DMS114 treated with DMSO at 0.1 percent for 48 hours (cell line): ENCODE results near the gene CR1L.
"Not testable (repeated sequence)": the region's sequence is repeated elsewhere in the genome, so short reads cannot be mapped to it uniquely, and the experiment has no call there.

Experiments used
- DNase-seq: peaks from one replicate; lab custom pipeline; 2025; ENCODE audit not compliant: unreplicated experiment; lab: John Stamatoyannopoulos, UW

Gene CR1L

DNA sequence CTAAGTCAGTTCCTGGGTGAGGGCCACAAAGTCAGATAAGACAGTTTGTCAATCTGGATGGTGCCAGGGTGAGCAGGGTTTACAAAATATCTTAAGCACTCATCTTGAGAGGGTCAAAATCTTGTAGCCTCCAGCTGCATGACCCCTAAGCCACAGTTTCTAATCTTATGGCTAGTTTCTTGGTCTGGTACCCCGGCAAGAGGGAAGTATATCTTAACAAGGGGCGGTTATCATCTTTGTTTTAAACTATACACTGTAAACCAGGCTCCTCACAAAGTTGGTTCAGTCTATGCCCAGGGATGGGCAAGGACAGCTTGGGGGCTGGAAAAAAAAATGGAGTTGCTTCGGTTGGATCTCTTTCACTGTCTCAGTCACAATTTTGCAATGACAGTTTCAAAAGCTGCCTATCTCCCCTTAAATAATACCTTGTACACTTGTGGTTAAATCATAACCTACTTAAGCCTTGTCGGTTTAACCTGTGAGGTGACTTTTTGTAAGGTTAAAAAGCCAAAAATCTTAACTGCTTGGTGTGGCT, 99.1 kb downstream of the CR1L start:
- DNase-seq: no peak

DNA sequence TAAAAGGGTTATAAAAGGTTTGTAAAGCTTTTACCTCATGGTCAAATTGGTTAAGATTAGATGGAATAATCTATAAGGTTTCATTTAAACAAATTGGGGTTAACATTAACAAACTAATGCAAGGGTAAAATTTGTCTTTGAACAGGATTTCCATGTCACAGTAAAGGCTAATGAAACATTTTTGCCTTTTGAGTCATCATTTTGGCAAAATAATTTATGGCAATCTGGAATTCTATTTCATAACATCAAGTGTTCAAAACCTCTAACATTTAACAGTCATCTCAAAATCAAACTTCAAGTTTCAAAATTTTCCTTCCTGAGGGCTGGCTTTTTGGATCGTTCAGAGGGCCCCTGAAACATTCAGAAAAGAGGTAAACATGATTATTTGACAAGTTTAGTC, 100.4 kb downstream of the CR1L start:
- DNase-seq: no peak

DNA sequence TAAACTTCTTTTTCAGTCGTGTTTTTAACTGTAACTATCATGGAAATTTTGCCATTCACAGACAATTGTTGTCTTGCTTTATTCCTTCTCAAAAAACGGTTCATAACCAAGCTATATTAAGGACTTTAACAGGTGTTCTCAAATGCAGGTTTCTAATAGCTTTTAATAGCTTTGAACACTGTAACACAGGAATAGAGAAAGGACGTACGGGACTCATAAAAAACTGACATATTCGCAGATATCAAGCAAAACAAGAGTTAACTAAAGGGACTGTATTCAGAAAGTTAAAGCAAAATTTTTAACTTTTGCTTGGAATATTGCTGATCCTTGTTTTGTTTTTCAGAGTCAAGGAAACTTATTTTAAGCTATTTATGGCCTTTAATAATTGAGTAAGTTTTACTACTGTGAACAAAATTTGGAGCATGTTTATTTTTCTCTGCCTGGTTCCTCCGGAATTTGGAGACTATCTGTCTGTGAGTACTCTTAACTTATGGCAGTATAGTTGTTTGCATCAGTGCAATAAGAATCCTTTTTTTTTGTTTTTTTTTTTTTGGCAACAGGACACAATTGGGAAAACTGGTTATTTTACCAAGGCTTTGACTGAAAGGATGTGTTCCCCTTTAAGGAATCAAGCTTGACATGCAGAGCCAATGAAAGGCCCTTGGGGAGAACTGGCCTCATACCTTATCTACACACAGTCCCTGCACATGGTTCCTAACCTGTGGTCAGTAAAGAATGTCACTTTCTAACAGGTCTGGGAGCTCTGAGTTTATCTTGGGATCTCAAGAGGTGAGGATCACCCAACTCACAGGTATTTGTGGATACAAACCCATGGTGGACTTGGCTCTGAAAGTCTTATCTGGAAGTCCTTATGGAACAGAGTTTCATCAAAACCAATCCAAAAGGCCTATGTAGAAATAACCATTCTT, 101.2 kb downstream of the CR1L start:
- DNase-seq: no peak

DNA sequence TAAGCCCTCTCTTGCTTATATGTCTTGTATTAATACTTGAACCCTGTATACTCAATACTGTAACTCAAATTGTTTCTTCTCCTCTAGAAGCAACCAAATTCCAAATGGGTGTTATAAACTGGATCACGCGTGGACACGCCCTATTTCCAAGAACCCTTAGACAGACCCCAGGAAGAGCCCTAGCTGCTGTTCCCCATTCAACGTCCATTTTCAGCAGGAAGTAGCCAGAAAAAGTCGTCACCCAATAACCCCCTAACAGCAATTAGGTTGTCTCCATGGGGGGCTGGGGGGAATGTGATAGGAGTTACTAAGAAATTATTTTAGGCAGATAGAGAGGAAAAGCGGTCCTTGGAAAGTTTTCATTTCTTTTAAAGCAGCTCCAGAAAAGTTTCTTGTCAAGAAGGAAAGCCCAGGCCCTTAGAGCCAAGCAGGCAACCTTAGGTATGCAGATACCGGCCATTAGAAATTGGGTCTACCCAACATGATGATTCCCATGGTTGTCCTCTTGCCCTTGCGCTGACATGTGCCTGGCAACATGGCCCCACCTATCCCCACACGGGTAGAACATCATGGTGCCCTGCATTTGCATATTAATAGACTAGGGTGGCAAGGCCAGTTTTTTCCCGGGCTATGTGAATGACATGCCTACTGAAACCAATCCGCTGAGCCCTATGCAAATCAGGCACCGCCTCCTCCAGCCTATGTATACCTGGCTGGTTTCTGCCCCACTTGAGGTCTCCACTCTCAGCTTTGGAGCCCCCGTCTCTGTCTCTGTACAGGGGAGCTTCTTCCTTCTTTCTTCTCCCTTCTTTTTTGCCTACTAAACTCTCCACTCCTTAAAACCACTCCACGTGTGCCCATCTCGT, 102.9 kb downstream of the CR1L start:
- DNase-seq: no peak

DNA sequence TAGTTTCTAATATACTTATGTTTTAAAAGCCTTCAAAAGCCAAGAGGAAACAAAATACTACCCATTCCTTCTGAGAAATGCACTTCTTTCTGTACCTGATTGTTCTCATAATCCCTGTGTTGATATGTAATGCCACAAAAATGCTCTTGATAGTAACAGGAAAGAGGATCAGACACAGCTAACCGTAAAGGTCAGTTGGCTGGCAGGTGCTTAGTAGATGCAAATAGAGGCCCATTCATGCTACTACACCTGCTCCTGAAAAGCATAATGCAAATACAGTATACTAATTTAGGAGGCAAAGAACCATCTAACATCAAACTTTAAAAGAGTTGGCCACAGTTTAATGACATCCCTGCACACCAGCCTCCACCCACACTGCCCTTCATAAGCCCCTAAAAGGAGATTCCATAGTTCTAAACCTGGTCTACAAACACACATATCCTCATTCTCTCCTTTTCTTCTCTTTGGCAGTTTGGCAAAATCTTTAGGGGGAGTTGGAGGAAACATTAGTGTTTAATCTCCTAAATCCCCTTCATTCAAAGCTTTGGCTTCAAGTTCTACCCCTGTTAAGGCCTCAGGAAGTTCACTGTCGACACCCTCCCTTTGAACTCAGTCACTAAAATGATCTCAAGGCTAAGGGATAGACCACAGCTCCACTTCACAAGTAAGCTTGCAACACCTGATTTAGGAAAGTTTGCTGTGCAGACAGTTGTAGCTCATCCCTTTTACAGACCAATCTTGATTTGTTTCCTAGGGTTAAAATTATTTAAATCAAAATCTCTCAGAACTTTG, 104.0 kb downstream of the CR1L start:
- DNase-seq: no peak

DNA sequence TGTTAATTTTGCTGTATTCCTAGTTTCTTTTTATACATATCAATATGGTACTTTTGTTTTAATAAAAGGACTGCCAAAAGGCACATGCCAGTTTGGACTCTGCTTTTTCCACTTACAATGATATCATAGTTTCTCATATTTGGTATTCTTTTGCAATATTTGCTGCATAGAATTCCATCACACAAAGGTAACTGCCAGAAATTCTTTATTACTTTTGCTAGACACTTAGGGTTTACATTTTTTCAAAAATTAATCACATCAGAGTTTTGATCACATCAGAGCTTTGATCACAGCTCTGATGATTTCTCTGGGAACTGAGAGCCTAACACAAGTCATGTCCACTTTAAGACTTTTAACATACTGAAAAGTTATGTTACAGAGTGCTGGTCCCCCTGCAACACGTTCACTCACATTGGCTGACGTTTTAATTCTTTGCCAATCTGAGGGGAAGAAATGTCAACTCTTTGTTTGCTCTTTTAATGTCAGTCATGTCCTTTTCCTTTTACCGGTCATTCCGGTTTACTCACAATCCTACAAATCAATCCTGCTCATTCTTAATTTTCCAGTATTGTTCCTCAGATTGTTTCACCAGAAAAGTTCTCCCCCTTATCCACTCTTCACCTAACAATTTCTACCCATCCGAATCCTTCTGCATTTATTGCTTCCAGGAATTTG, 105.8 kb downstream of the CR1L start:
- DNase-seq: no peak

DNA sequence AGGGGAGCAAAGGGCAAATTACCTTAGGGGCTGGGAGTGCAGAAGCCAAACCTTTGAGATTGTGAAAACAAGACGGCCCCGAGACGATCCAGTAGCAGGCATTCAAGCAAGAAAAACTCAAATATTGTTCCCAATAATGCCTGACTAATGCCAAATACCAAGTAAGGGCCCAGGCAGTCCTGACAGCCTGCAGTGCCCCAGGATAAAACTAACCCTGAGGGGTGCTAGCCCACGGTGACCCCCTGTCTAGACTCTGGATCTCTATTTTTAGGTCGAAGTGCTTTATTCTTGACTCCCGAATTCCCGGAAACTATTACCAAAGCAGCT, 106.5 kb downstream of the CR1L start:
- DNase-seq: not testable (repeated sequence)

DNA sequence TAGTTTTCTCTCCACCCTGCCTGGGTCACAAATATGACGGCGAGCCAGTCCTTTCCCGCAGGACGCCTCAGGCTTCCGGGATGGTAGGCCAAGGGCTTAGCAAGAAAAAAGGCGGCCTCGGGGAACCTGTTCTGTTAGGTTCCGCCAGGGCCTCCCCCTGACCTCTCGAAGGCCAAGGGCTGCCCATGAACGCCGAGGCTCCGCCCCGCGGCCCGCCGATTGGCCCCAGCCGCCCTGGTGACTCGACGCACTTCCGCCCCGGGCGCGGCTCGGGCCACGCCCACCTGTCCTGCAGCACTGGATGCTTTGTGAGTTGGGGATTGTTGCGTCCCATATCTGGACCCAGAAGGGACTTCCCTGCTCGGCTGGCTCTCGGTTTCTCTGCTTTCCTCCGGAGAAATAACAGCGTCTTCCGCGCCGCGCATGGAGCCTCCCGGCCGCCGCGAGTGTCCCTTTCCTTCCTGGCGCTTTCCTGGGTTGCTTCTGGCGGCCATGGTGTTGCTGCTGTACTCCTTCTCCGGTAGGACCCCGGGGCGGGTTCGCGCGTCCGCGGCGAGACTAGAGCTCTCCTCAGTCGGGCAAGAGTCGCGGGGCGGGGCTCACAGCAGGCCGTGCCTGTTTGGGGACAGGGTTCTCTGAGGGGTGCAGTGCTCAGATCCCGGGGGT, 107.0 kb downstream of the CR1L start, which contains the start of gene CD46:
Gene CD46, plus strand, starts transcription at position 265 of the 666 bp plus-strand sequence. Its CDS starts 159 bp downstream, at position 424.
- DNase-seq: peak; percentile 89

DNA sequence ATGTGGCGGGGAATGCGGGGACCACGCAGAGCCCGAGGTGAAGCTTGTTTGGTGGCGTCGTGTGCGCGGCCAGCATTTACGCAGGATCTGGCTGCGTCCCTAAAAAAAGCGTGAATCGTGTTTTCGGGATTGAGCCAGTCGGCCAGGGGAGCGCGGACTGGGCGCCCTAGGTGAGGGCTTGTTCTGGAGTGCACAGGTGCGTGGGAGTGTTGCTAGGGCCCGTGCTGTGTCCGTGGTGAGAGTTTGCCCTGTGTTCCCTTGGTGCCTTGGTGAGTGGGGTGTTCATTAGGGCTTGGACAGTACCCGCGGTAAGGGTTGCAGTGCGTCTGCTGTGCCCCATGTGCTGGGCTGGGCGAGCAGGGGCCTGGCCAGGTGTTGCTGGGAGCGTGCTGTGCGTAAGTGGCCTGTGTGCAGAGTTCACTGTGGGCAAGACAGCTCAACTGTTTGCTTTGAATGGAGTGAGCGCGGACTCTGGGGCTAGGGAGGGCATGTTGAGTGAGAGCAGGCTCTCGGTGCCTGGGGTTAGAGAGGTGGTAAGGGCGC, 107.6 kb downstream of the CR1L start:
- no peak for DNase-seq

DNA sequence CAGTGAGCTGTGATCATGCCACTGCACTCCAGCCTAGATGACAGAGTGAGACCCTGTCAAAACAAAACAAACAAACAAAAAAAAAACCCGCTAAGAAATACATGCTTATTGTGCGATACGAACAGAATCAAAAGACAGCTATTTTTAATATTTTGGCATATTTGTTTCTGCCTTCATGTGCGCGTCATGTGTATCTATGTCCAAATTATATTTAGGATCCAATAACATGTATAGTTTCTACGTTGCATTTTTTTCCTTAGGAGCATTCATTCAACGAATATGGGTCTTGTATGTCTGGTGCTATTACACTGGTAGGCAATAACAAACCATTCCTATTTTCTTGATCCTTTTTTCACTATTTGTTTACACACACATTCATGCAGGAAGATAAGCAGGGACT, 108.7 kb downstream of the CR1L start:
- DNase-seq: no peak

DNA sequence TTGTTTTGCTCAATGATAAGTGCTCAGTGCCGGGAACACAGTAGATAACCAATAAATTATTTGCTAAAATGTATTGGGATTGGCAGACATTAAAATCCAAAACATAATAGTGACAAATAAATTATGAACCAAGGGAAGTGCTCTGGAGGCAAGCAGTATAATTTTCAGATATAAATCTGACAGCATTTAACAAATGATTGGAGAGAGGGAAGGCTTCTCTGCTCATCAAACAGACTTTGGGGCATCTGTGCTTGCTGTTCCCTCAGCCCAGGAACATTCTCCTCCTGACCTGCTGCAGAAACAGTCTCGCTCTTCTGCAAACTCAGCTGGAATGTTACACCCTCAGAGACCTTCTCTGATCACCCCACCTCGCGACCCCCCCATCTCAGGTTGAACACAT, 109.1 kb downstream of the CR1L start:
- DNase-seq: no peak

DNA sequence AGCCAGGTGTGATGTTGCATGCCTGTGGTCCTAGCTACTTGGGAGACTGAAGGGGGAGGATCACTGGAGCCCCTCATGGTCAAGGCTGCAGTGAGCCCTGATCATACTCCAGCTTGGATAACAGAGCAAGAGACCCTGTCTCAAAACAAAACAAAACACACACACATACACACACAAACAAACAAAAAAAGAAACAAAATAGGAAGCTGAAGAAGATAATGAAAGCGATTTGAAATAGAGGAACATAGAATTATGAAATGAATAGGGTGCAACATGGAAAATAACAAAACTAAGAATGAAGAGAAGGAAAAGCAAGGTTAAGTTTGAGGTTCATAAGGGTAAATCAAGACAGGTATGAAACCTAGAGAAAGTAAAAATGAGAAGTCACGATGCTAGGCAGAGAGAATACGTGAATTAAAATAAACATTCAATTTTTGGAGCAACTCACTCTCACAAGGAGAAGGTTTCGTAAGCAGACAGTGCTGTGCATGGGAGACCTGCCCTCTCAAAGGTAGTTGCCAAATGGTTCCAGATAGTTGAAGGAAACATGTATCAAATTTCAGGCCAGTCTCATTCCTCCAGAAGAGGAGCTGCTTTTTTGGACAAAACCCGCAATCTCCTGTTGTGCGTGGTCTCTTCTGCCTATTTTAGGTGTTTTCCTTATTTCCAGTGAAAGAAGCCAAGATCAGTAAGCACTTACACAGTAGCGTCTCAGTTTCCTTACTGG, 110.2 kb downstream of the CR1L start:
- no peak for DNase-seq

DNA sequence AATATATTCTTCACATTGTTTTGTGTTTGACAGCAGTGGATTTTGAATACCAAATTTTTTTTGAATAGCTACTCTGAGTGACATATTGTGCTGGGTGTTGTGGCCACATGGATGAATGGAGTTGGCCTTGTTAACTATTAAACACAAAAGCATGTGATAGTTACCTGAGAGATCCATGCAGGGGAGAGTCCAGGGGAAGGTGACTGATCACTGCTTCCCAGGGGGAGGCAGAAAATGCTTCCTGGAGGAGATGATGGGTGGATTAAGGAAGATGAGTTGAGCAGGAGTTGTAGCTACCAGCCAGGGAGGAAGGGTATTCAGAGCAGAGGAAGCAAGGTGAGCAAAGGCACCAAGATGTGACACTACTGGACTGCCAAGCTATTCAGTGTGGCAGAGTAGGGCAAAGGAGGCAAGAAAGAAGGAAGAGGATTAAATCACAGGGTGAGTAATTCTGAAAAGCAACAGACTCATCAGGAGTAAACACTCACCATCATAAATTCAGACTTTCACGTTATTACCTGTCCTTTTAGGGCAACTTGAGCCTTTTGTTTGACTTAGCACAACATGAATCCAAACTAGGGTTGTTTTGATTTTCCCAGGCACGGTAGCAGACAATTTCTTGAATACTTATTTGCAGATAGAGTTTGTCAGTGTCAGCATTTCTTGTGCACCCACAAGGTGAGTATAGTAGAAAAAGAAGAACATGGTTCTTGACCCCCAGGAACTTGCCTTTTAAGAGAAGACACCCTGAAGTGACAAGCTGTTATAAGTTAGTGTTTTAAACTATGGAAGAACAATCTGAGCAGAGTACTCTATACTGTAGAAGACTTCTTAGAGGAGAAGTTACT, 111.1 kb downstream of the CR1L start:
- no peak for DNase-seq

DNA sequence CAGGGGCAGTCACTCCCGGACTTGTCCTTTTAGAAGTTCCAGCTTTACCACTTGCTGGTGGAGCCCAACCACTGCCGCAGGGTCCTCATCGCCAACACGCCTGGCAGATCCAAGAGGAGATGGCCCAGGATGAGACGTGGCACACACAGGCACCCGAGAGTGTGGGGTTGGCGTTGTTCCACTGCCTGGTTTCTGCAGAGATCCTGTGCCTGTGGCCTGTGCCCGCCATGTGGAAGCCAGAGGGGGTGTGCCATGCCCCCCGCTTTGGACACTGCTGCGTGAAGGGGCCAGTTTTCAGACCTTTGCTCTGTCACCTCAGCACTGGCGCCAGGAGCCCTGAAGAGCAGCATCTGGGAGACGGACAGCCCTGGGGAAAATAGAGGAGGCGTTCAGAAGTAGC, 117.7 kb downstream of the CR1L start:
- no peak for DNase-seq

DNA sequence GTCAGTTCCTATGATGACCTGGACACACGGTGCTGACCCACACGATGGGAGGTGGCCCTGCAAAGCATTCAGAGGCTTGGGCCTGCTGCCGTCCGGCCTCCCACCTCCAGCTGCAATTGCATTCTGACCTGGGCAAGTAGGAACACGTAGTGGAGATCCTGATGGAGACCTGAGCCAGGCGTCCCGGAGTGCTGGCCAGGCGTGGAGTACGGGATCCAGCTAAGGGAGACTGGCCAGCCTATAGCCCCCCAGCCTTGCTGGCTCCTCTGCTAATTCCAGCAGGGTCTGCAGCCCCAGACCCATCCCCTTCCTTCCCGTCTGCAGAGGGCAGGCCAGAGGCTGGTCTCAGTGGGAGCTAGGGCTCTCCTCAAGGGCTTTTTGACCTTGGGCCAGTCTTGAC, 118.2 kb downstream of the CR1L start:
- no peak for DNase-seq

DNA sequence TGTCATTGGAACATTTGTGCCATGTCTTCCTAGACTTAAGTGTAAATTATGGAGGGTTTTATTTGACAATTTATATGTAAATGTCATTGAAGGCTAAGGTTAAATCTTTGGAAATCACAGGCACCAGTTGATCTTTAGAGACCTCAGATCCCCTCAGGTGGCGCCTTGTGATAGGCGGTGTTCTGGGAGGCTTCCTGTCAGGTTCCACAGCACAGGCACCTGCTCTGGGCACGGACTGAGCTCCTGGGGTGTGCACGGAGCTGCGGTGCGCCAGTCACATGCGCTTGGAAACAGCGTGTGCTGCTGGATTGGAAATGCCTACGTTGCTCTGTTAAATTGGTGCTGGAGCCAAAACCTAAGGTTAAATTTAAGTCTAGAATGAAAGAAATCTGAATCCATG, 119.0 kb downstream of the CR1L start:
- no peak for DNase-seq

DNA sequence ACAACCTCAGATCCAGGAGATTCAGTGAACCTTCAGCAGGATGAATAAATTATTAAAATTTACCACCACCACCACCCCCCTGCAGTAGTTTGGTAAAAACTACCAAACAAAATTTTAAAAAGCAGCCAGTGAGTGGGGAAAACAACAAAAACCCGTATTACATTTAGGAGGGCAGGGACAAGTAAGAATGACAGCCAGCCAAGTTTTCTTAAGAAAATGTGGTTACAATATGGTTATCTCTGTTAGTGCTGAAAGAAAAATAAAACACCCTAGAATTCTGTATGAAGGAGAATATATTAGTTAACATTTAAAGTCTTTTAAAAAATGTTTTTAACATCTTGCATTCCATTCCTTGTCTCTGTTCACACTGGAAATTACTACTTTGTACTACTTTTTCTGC, 121.6 kb downstream of the CR1L start:
- no peak for DNase-seq

DNA sequence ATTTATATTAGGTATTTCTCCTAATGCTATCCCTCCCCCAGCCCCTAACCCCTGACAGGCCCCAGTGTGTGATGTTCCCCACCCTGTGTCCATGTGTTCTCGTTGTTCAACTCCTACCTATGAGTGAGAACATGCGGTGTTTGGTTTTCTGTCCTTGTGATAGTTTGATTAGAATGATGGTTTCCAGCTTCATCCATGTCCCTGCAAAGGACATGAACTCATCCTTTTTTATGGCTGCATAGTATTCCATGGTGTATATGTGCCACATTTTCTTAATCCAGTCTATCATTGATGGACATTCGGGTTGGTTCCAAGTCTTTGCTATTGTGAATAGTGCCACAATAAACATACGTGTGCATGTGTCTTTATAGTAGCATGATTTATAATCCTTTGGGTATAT, 125.6 kb downstream of the CR1L start:
- not testable (repeated sequence) for DNase-seq
